ENCODE results near the gene P2RY2.
A peak's percentile ranks its signal among the peaks of the same experiment; 100 is the strongest.
"Not testable (repeated sequence)": the region's sequence is repeated elsewhere in the genome, so short reads cannot be mapped to it uniquely, and the experiment has no call there.

The P2RY2 gene

GRCh38 chr11:73197787-73198186, 20.3 kb upstream of the P2RY2 start:
- H2AFZ ChIP-seq (ENCODE audit: low read length); H3K79me1 ChIP-seq (ENCODE audit: low read depth, low read length); H3K9me3 ChIP-seq (replicated peaks in 1 of 2; ENCODE audit: control insufficient read depth in 2 of 2, insufficient read depth in 1 of 2, low read depth in 1 of 2, low read length in 2 of 2); H3K4me3 ChIP-seq (ENCODE audit: low read length in 2 of 2); H4K91ac ChIP-seq (ENCODE audit: low read depth, low read length, poor library complexity); DNase-seq (ENCODE audit: low spot score); H3K18ac ChIP-seq (ENCODE audit: low read length); H2BK12ac ChIP-seq (ENCODE audit: low read length); H2AK5ac ChIP-seq (ENCODE audit: low read depth, low read length); H3K27ac ChIP-seq (replicated peaks; ENCODE audit: low read length); H3K4me2 ChIP-seq (ENCODE audit: insufficient read depth, low read length, poor library complexity, severe bottlenecking); H2BK5ac ChIP-seq (ENCODE audit: low read length); H3K4ac ChIP-seq (ENCODE audit: low read length); H2BK15ac ChIP-seq (ENCODE audit: low read length); H3K9ac ChIP-seq (ENCODE audit: low read depth, low read length, poor library complexity); H3K14ac ChIP-seq (ENCODE audit: low read length); H3K23ac ChIP-seq (ENCODE audit: low read depth, low read length, poor library complexity); H2BK120ac ChIP-seq (ENCODE audit: low read depth, low read length); H4K8ac ChIP-seq (ENCODE audit: low read depth, low read length); H3K36me3 ChIP-seq (replicated peaks in 1 of 2; ENCODE audit: control insufficient read depth in 2 of 2, insufficient read depth in 2 of 2, low read length in 2 of 2): not testable (repeated sequence)
- H3K27me3 ChIP-seq (ENCODE audit: control insufficient read depth in 3 of 3, insufficient read depth in 3 of 3, low read depth in 1 of 3, low read length in 3 of 3): peaks cover 0 to 22% (median 0%) of the 10 kb centered on the region in 3 experiments
- WGBS, 2 donors (ENCODE audit: extremely low coverage in 2 of 2, insufficient read length in 2 of 2, insufficient replicate concordance in 1 of 2): no CpG with 5 or more reads among the region's 7 CpGs
- H3K4me1 ChIP-seq (ENCODE audit: control insufficient read depth in 2 of 2, insufficient read depth in 1 of 2, low read depth in 1 of 2, low read length in 2 of 2): peaks cover 20% of the 10 kb centered on the region in 2 donors

GRCh38 chr11:73198677-73199076, 19.4 kb upstream of the P2RY2 start:
- peak overlapping the region; percentile 42 for H2AFZ ChIP-seq (ENCODE audit: low read length)
- no peaks in the 10 kb centered on the region for H3K79me1 ChIP-seq (ENCODE audit: low read depth, low read length)
- no peak overlapping the region for H3K9ac ChIP-seq (ENCODE audit: low read depth, low read length, poor library complexity)
- H3K4me3 ChIP-seq (ENCODE audit: low read length in 2 of 2): no peak overlapping the region
- H3K4me1 ChIP-seq (ENCODE audit: control insufficient read depth in 2 of 2, insufficient read depth in 1 of 2, low read depth in 1 of 2, low read length in 2 of 2): peaks cover 20 to 22% of the 10 kb centered on the region in 2 donors
- no peak overlapping the region for H2BK120ac ChIP-seq (ENCODE audit: low read depth, low read length)
- H3K27ac ChIP-seq (replicated peaks; ENCODE audit: low read length): peak overlapping the region; percentile 29
- no peak overlapping the region for H2BK15ac ChIP-seq (ENCODE audit: low read length)
- no peak overlapping the region for H2BK5ac ChIP-seq (ENCODE audit: low read length)
- H3K4me2 ChIP-seq (ENCODE audit: insufficient read depth, low read length, poor library complexity, severe bottlenecking): peak overlapping the region; percentile 29
- no CpG with 5 or more reads among the region's 3 CpGs for WGBS, 2 donors (ENCODE audit: extremely low coverage in 2 of 2, insufficient read length in 2 of 2, insufficient replicate concordance in 1 of 2)
- DNase-seq (ENCODE audit: low spot score): peak; percentile 65
- no peak overlapping the region for H2BK12ac ChIP-seq (ENCODE audit: low read length)
- H3K23ac ChIP-seq (ENCODE audit: low read depth, low read length, poor library complexity): no peak overlapping the region
- peaks cover 0 to 14% (median 0%) of the 10 kb centered on the region in 3 experiments for H3K27me3 ChIP-seq (ENCODE audit: control insufficient read depth in 3 of 3, insufficient read depth in 3 of 3, low read depth in 1 of 3, low read length in 3 of 3)
- no peak overlapping the region for H2AK5ac ChIP-seq (ENCODE audit: low read depth, low read length)
- no peak overlapping the region for H4K91ac ChIP-seq (ENCODE audit: low read depth, low read length, poor library complexity)
- H4K8ac ChIP-seq (ENCODE audit: low read depth, low read length): no peak overlapping the region
- no peak overlapping the region for H3K18ac ChIP-seq (ENCODE audit: low read length)
- H3K36me3 ChIP-seq (replicated peaks in 1 of 2; ENCODE audit: control insufficient read depth in 2 of 2, insufficient read depth in 2 of 2, low read length in 2 of 2): no peaks in the 10 kb centered on the region
- no peak overlapping the region for H3K14ac ChIP-seq (ENCODE audit: low read length)
- no peaks in the 10 kb centered on the region for H3K9me3 ChIP-seq (replicated peaks in 1 of 2; ENCODE audit: control insufficient read depth in 2 of 2, insufficient read depth in 1 of 2, low read depth in 1 of 2, low read length in 2 of 2)
- H3K4ac ChIP-seq (ENCODE audit: low read length): no peak overlapping the region

- H2BK15ac ChIP-seq (ENCODE audit: low read length): no peak overlapping the region
- no peak overlapping the region for H3K27ac ChIP-seq (replicated peaks; ENCODE audit: low read length)
These were observed 18.6 kb upstream of the P2RY2 start for GRCh38 chr11:73199446-73199845.

GRCh38 chr11:73200256-73200655, 17.8 kb upstream of the P2RY2 start:
- Histone ChIP-seq H3K9me3 (replicated peaks in 1 of 2; ENCODE audit: control insufficient read depth in 2 of 2, insufficient read depth in 1 of 2, low read depth in 1 of 2, low read length in 2 of 2) (no peaks in the 10 kb centered on the region), H3K23ac (ENCODE audit: low read depth, low read length, poor library complexity) (no peak overlapping the region), H2AK5ac (ENCODE audit: low read depth, low read length) (no peak overlapping the region), H2AFZ (ENCODE audit: low read length) (peak overlapping the region; percentile 69), H3K18ac (ENCODE audit: low read length) (peak overlapping the region; percentile 73), H3K14ac (ENCODE audit: low read length) (no peak overlapping the region), H2BK5ac (ENCODE audit: low read length) (no peak overlapping the region), H4K8ac (ENCODE audit: low read depth, low read length) (no peak overlapping the region), H3K4ac (ENCODE audit: low read length) (no peak overlapping the region), H4K91ac (ENCODE audit: low read depth, low read length, poor library complexity) (no peak overlapping the region), H3K4me1 (ENCODE audit: control insufficient read depth in 2 of 2, insufficient read depth in 1 of 2, low read depth in 1 of 2, low read length in 2 of 2) (peaks cover 20 to 22% of the 10 kb centered on the region in 2 donors), H3K4me2 (ENCODE audit: insufficient read depth, low read length, poor library complexity, severe bottlenecking) (no peak overlapping the region), H2BK15ac (ENCODE audit: low read length) (no peak overlapping the region), H3K79me1 (ENCODE audit: low read depth, low read length) (no peaks in the 10 kb centered on the region), H3K27ac (replicated peaks; ENCODE audit: low read length) (peak overlapping the region; percentile 36), H3K27me3 (ENCODE audit: control insufficient read depth in 3 of 3, insufficient read depth in 3 of 3, low read depth in 1 of 3, low read length in 3 of 3) (peaks cover 0 to 4% (median 0%) of the 10 kb centered on the region in 3 experiments), H3K36me3 (replicated peaks in 1 of 2; ENCODE audit: control insufficient read depth in 2 of 2, insufficient read depth in 2 of 2, low read length in 2 of 2) (no peaks in the 10 kb centered on the region), H3K4me3 (ENCODE audit: low read length in 2 of 2) (no peak overlapping the region), H2BK120ac (ENCODE audit: low read depth, low read length) (no peak overlapping the region), H3K9ac (ENCODE audit: low read depth, low read length, poor library complexity) (peak overlapping the region; percentile 31), H2BK12ac (ENCODE audit: low read length) (no peak overlapping the region)
- no peak for DNase-seq (ENCODE audit: low spot score)

More at GRCh38 chr11:73199446-73199845, 18.6 kb upstream of the P2RY2 start:
- Histone ChIP-seq H3K9me3 (replicated peaks in 1 of 2; ENCODE audit: control insufficient read depth in 2 of 2, insufficient read depth in 1 of 2, low read depth in 1 of 2, low read length in 2 of 2) (no peaks in the 10 kb centered on the region), H3K4me2 (ENCODE audit: insufficient read depth, low read length, poor library complexity, severe bottlenecking) (no peak overlapping the region), H3K9ac (ENCODE audit: low read depth, low read length, poor library complexity) (no peak overlapping the region), H2AK5ac (ENCODE audit: low read depth, low read length) (no peak overlapping the region), H2BK12ac (ENCODE audit: low read length) (no peak overlapping the region), H3K23ac (ENCODE audit: low read depth, low read length, poor library complexity) (no peak overlapping the region), H3K4ac (ENCODE audit: low read length) (no peak overlapping the region), H3K18ac (ENCODE audit: low read length) (no peak overlapping the region), H2AFZ (ENCODE audit: low read length) (no peak overlapping the region), H2BK120ac (ENCODE audit: low read depth, low read length) (no peak overlapping the region), H3K14ac (ENCODE audit: low read length) (no peak overlapping the region), H3K27me3 (ENCODE audit: control insufficient read depth in 3 of 3, insufficient read depth in 3 of 3, low read depth in 1 of 3, low read length in 3 of 3) (peaks cover 0 to 9% (median 0%) of the 10 kb centered on the region in 3 experiments), H4K8ac (ENCODE audit: low read depth, low read length) (no peak overlapping the region), H3K4me1 (ENCODE audit: control insufficient read depth in 2 of 2, insufficient read depth in 1 of 2, low read depth in 1 of 2, low read length in 2 of 2) (peaks cover 20 to 22% of the 10 kb centered on the region in 2 donors), H3K79me1 (ENCODE audit: low read depth, low read length) (no peaks in the 10 kb centered on the region), H3K36me3 (replicated peaks in 1 of 2; ENCODE audit: control insufficient read depth in 2 of 2, insufficient read depth in 2 of 2, low read length in 2 of 2) (no peaks in the 10 kb centered on the region), H4K91ac (ENCODE audit: low read depth, low read length, poor library complexity) (no peak overlapping the region), H3K4me3 (ENCODE audit: low read length in 2 of 2) (no peak overlapping the region), H2BK5ac (ENCODE audit: low read length) (no peak overlapping the region)
- no CpG with 5 or more reads among the region's 4 CpGs for WGBS, 2 donors (ENCODE audit: extremely low coverage in 2 of 2, insufficient read length in 2 of 2, insufficient replicate concordance in 1 of 2)
- no peak for DNase-seq (ENCODE audit: low spot score)
